IPS DF 4.7 (cell line): ENCODE data around the gene RFC1.

ENCODE experiments used
- DNase-seq: peaks from one replicate; pipeline ENCODE4 v3.0.0-alpha.2; 2013; ENCODE audit warnings: low spot score; ENCODE audit errors: extremely low read depth

RFC1 gene

DNA sequence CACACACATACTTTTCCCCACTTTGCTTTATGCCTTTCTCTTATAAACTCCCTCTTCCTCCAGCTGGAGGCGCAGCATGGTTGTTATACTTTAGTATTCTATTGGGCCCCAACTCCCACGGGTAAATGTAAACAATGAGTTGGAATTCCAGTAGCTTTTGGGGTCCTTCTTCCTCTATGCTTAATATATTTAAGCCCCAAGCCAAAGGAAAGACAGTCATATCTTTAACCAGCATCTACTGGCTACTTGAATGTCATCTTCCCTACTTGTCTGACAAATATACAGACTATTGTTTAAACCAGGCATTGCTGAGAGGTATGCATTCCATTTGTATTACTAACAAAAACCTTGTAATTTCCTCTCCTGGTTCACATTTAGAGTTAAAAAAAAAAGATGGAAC, 110.9 kb downstream of the RFC1 start:
- no peak for DNase-seq

DNA sequence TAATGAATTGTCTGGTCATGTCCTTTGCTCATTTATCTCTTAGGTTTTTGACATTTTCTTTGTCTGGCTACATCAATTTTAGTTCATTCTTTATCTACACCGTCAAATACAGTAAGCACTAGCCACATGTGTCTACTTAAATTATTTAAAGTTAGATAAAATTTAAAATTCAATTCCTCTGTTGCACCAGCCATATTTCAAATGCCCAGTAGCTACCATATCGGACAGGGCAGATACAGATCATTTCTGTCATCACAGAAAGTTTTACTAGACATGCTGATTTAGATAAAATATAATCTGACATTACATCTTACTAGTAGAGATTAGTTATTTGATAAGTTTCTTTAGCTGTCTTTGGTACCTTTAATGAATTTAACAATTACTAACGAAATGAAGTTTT, 122.7 kb downstream of the RFC1 start:
- no peak for DNase-seq
